Gastroesophageal sphincter (tissue), 3 donors: ENCODE results near the gene RFC1.

Experiments
- CTCF ChIP-seq, 4 experiments: fragments of 200-600 bp in 2 of 4; fragments of 450-650 bp in 2 of 4; sonication (generic) in 1 of 4; IDR thresholded peaks; one replicate each; pipeline ENCODE4 v1.5.1; 2017 to 2019; ENCODE audit warnings: antibody characterized with exemption in 4 of 4, mild to moderate bottlenecking in 2 of 4, moderate library complexity in 2 of 4
- POLR2A ChIP-seq, 2 donors: fragments of 450-650 bp; IDR thresholded peaks; one replicate each; pipeline ENCODE4 v1.6.1; 2017; ENCODE audit warnings: antibody characterized with exemption in 2 of 2, mild to moderate bottlenecking in 2 of 2, moderate library complexity in 1 of 2
- POLR2AphosphoS5 ChIP-seq: sonication (generic); formaldehyde crosslinking; IDR thresholded peaks from one replicate; pipeline ENCODE4 v1.6.1; 2017; ENCODE audit warnings: antibody characterized with exemption

- no peak for TF ChIP-seq CTCF (IDR thresholded peaks at IDR 0.05)
- TF ChIP-seq POLR2A (IDR thresholded peaks at IDR 0.05): no peak
- no peak for TF ChIP-seq POLR2AphosphoS5
These were observed 26.2 kb downstream of the RFC1 start for GRCh38 chr4:39339968-39340367.
